ENCODE results near the gene VAC14.
"Not testable (repeated sequence)": the region's sequence is repeated elsewhere in the genome, so short reads cannot be mapped to it uniquely, and the experiment has no call there.

The VAC14 gene

DNA sequence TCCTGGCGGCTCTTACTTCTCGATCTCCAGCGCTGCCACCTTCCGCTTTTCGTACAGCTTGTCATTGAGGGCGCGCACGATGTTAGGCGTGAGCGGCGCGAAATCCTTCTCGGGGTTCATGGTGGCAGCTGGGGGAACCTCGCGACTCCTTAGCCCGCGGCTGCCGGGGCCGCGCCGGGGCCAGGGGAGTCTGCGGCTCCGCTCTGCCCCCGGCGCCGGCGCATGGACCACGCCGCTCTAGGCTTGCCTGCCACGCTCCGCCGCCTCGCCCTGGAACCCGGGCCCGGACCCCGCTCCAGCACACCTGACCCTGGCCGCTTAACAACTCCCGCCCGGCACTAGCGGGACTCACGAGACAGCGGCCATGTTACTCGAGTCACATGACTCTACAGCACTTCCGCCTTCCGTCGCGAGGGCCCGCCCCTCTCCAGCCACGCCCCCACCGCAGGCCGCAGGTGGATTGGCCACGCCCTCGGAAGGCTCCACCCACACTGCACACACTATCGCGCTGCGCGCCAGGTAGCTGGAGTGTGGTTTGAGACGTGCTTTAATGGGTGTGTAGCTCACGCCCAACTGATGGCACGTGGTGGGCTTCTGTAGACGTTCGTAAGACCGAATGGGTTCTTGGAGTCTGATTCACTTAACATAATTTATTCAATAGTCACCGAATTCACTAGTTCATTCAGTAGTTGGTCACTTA is at the start of gene VAC14:
VAC14 (minus strand) TSS at position 378 of the 700 bp plus-strand sequence; CDS start at position 120, 258 bp downstream.
- peak; percentile 89 for DNase-seq (ENCODE audit: low read depth)

DNA sequence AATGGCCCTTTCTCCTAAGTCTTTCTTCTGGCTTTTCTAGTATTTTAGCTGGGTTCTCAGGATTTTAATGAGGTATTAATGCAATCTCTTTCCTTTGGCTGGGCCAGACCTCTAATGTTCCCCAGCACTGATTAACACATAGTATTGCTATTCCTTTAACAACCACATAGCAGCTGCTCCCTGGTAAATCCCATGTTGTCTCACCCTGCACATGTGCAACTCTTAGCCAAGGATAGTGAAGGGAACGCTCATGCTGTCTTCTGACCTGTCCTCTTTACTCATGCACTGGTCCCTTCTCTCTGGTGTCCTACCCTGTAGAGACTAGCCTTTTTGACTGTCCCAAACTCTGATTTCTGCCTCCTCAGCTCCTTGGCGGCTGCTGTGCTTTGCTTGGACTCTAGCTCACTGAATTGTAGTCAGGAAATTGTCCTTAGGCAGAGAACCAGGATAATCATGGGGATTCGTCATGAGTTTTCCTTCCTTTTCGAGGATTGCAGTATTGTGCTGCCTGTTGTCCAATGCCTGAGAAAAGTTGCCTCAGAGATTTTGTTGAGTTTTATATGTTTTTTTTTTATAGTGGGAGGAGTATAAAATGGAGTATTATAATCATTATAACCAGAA is 22.6 kb upstream of the VAC14 start:
- DNase-seq (ENCODE audit: low read depth), result not testable (repeated sequence)

- not testable (repeated sequence) for DNase-seq (ENCODE audit: low read depth)
Observed at GRCh38 chr16:70822734-70823133, 21.8 kb upstream of the VAC14 start.

DNA sequence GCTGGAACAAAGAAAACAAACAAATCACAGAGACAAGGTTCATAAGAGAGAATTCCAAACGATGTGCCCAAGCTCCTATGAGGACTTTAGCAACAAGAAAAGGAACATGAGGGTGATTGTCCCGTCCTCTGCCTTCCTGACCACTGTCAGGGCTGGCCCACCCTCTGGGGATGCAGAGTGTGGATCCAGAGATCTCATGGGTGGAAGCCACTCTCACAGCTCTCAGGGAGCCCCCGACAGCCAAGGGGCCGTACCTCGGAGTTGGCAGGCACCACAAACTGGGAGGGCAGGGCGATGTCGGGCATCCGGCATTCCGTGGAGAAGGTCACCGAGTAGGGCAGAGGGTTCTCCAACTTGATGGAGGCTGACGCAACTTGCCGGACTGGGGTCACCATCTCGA is 17.1 kb upstream of the VAC14 start:
- not testable (repeated sequence) for DNase-seq (ENCODE audit: low read depth)

GRCh38 chr16:70809392-70810060 is 8.6 kb upstream of the VAC14 start:
- DNase-seq (ENCODE audit: low read depth), result no peak

DNA sequence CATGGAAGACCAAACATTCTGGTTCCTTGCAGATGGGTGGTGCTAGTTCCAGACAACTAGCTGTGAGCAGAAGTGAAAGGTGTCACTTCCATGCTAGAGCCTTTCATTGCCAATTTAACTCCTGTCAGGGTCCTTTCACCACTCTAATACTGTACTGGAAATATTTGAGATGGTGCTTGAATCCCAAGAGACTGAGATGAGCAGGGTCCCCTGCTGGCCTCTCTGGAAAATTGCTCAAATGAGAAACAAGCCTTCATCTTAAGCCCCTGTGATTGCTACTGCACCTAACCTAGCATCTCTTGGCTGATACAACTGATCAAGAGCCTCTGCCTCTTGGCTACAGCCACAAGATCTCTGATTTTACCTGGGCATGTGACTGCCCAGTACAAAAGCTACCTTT is 7.4 kb upstream of the VAC14 start:
- DNase-seq (ENCODE audit: low read depth), result peak; percentile 16

DNA sequence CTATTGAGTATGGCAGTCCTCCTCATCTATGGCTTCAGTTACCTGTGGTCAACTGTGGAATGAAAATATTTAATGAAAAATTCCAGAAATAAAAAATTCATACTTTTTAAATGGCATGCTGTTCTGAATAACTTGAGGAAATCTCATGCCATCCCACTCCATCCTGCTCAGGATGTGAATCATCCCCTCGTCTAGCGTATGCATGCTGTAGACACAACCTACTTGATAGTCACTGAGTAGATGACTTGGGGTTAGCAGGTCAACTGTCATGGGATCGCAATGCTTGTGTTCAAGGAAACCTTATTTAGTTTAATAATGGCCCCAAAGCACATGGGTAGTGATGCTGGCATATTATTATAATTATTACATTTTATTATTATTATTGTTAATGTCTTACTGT is 4.8 kb upstream of the VAC14 start:
- peak; percentile 91 for DNase-seq (ENCODE audit: low read depth)

- DNase-seq (ENCODE audit: low read depth), result no peak
Observed at GRCh38 chr16:70805380-70805779, 4.4 kb upstream of the VAC14 start.

GRCh38 chr16:70804734-70805169 is 3.8 kb upstream of the VAC14 start:
- no peak for DNase-seq (ENCODE audit: low read depth)

GRCh38 chr16:70804153-70804733 is 3.3 kb upstream of the VAC14 start:
- peak; percentile 98 for DNase-seq (ENCODE audit: low read depth)

- peak; percentile 41 for DNase-seq (ENCODE audit: low read depth)
Observed at GRCh38 chr16:70803319-70803718, 2.4 kb upstream of the VAC14 start.

DNA sequence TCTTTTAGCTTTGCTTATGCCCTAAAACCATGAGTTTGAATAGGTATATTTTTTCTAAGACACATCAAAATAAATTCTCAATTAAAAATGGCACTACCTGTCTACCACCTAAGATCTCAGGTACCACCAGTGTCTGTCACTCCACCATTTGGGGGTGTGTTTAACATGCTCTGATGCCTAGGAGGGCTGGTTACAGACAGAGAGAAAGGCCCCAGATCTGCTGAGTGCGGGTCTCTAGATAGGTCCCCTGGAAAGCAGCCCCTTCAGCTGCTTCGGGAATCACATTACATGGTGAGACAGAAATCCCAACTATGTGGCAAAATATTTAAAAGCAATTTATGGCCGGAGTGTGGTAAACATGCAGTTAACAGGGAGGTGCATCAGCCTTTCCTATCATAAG is 653 bp upstream of the VAC14 start:
- no peak for DNase-seq (ENCODE audit: low read depth)

- no peak for DNase-seq (ENCODE audit: low read depth)
Observed at GRCh38 chr16:70800311-70800710, 647 bp downstream of the VAC14 start.

- DNase-seq (ENCODE audit: low read depth), result no peak
Observed at GRCh38 chr16:70796301-70796700, 4.7 kb downstream of the VAC14 start.

DNA sequence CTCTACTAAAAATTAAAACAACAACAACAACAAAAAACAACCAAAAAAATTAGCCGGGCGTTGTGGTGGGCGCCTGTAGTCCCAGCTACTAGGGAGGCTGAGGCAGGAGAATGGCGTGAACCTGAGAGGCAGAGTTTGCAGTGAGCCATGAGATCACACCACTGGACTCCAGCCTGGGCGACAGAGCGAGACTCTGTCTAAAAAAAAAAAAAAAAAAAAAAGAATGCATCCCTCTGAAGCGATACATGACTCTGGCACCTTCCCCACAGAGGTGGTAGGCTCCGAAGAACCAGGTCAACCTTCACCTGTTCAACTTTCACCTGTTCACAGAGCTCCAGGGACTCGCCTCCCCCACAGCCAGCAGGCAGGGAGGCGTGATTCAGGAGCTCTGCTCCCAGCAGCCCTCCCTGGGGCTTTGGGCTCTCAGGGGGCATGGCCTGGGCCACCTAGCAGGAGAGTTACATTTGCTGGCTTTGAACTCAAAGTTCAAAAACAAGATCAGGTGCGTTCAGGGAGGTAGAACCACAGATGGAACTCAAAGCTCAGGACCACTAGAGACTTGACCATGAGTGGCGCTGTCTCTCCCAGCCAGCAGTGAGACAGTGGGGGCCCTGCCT is 5.6 kb downstream of the VAC14 start:
- no peak for DNase-seq (ENCODE audit: low read depth)

DNA sequence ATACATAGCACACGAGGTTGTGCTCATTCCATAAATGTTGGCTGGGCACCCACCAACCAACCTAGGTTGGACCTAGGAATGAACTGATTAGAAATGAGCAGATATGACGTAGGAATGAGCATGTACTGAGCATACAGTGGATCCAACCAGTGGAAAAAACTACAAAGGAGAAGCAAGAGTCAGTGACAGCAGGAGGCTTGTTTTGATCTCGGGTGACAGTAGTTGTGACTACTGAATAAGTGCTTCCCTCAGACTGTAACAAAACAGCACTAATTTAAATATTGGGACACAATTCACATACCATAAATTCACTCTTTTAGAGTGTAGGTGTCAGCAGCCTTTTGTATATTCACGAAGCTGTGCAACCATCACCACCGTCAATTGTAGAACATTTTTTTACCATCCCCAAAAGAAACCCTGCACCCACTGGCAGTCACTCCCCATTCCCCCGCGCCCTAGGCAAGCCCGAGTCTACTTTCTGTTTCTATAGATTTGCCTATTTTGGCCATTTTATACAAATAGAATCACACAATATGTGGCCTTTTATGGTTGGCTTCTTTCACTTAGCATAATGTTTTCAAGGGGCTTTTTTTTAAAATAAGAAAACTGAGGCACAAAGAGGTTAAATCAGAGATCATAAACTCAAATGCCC is 7.0 kb downstream of the VAC14 start:
- DNase-seq (ENCODE audit: low read depth), result no peak

DNA sequence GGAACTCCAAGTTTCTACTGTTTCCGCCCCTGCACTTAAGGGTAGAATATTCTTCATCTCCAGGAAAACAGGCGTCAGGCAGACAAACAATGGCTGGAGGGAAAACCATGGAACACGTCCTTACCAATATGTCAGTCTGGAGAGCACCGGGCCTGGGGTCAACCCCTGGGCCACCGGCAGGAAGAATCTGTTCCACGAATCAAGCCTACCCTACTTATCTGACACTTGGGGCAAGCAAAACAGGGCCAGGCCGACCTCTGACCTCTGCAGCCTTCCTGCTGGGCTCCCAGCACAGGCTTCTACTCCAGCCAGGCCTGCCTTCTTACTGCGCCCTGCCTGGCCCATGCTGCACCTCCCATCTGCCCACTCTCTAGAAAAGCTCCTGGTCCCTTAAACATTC is 10.1 kb downstream of the VAC14 start:
- DNase-seq (ENCODE audit: low read depth), result no peak

DNA sequence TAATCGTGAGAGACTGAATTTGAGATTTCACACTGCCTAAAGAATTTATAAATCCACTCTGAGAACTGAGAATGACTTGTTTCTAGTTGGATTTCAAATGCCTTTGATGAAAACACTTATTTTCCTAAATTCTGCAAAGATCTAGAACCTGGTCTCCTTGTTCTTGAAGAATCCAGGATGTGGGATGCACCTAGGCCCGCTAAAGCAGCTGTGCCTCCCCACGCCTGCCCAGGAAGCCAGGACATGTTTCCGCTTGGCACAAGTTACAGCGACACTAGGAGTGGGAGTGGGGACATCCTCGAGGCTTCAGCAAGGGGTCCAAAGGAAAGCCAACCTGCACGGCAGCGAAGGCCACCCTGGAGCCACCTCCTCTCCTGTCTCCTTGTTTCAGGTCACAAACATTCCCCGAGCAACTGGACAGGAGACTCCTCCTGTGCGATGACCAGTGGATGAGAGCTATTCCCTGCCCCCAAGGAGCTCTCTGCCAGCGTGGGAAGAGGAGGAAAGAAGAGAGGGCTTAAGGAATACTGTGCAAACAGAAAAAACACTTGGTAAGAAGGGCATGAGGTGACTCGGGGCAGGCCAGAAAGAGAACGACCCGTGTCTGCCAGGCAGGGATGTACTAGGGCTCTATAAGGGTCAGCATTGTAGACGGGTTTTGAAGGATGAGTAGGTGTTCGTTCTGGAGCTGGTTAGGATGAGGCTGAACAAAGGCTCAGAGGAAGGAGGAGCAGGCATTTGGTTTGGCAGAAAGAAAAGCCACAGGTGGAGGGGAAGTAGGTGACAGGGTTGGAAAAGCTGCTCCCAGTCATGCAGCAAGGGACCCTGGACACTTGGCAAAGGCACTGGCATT is 11.1 kb downstream of the VAC14 start:
- no peak for DNase-seq (ENCODE audit: low read depth)

GRCh38 chr16:70788668-70789594 is 12.0 kb downstream of the VAC14 start:
- DNase-seq (ENCODE audit: low read depth), result peak; percentile 64
